HepG2 (cell line): ENCODE results near the gene S100G. TPM values are rescaled to one million over a fixed set of nuclear protein-coding genes. Genes with fewer than 3 reads are reported as not detected.

Experiments
- ATAC-seq: fragments of 200-7000 bp; cut with Tn5 transposase; 3 replicates; pipeline ENCODE4 v1.9.1; 2020; ENCODE audit warnings: mild to moderate bottlenecking, moderate library complexity
- BruUV-seq: library from RNA; stranded (reverse); fragments of 400-500 nt; replicated peaks from 2 replicates; lab custom pipeline; 2021; lab: Mats Ljungman, UMichigan
- CTCF ChIA-PET: fragments of 300-600 bp; formaldehyde crosslinking; extraction: SDS; loops from one replicate; lab custom pipeline; 2021; ENCODE audit warnings: low total read pairs, inconsistent platforms, low intra/inter-chr PET ratio; lab: Yijun Ruan, JAX
- POLR2A ChIA-PET: fragments of 350-600 bp; sonication (Branson Sonifier 250); formaldehyde crosslinking; loops from one replicate; lab custom pipeline; 2020; ENCODE audit warnings: antibody characterized with exemption, inconsistent platforms; lab: Yijun Ruan, JAX
- DNase-seq: peaks from one replicate; pipeline ENCODE4 v3.0.0-alpha.2; 2015; ENCODE audit warnings: low spot score
- FAIRE-seq: peaks from 3 replicates; lab custom pipeline; 2011; peaks lifted over from hg19 to GRCh38; lab: Jason Lieb, UNC
- H2AFZ ChIP-seq: one replicate; pipeline ENCODE4 v1.6.1; 2011; ENCODE audit warnings: low read length, inconsistent platforms
- H3K27ac ChIP-seq: fragments of 300-600 bp; 3 replicates; pipeline ENCODE4 v1.8.0; 2011; ENCODE audit warnings: mixed run types, mild to moderate bottlenecking, mixed read lengths, low read length, inconsistent platforms; ENCODE audit not compliant: insufficient read depth; ENCODE audit errors: extremely low read length
- H3K27me3 ChIP-seq, 2 experiments: fragments of 200-600 bp in 1 of 2; 2 replicates in 1 of 2; 3 replicates in 1 of 2; pipeline versions ENCODE4 v1.6.0 to v1.8.0; 2011; ENCODE audit warnings: low read length in 2 of 2, mild to moderate bottlenecking in 2 of 2, moderate library complexity in 2 of 2, inconsistent platforms in 1 of 2; ENCODE audit not compliant: insufficient read depth in 2 of 2, control insufficient read depth in 1 of 2
- H3K36me3 ChIP-seq, 2 experiments: fragments of 200-600 bp in 1 of 2; replicated peaks in 1 of 2; 2 replicates in 1 of 2; 3 replicates in 1 of 2; pipeline versions ENCODE4 v1.5.1 to v1.8.0; 2011; ENCODE audit warnings: low read length in 2 of 2, inconsistent platforms in 1 of 2; ENCODE audit not compliant: insufficient read depth in 2 of 2, control insufficient read depth in 1 of 2
- H3K4me1 ChIP-seq: 2 replicates; pipeline ENCODE4 v1.5.1; 2012; ENCODE audit warnings: low read length, inconsistent platforms; ENCODE audit not compliant: insufficient read depth
- H3K4me2 ChIP-seq: 2 replicates; pipeline ENCODE4 v1.6.0; 2011; ENCODE audit warnings: low read depth, low read length, inconsistent platforms
- H3K4me3 ChIP-seq, 3 experiments: fragments of 200-600 bp in 1 of 3; sonication (generic), shearing (Covaris generic) in 1 of 3; replicated peaks in 1 of 3; 2 replicates each; pipeline ENCODE4 v1.5.1; 2011 to 2016; ENCODE audit warnings: low read length in 3 of 3, inconsistent platforms in 2 of 3, low read depth in 2 of 3, mild to moderate bottlenecking in 2 of 3, control low read depth in 1 of 3, mixed read lengths in 1 of 3; ENCODE audit not compliant: insufficient read depth in 1 of 3
- H3K79me2 ChIP-seq: one replicate; pipeline ENCODE4 v1.6.1; 2011; ENCODE audit warnings: low read length, inconsistent platforms; ENCODE audit not compliant: insufficient read depth
- H3K9ac ChIP-seq: 2 replicates; pipeline ENCODE4 v1.6.0; 2011; ENCODE audit warnings: mild to moderate bottlenecking, low read depth, low read length, inconsistent platforms; ENCODE audit not compliant: insufficient read depth
- H3K9me3 ChIP-seq: 2 replicates; pipeline ENCODE4 v1.5.1; 2012; ENCODE audit warnings: mild to moderate bottlenecking, low read length
- H4K20me1 ChIP-seq: 2 replicates; pipeline ENCODE4 v1.6.0; 2011; ENCODE audit warnings: inconsistent platforms, mild to moderate bottlenecking, low read length, moderate library complexity; ENCODE audit not compliant: insufficient read depth
- ETS1 ChIP-seq: sonication (generic); formaldehyde crosslinking; IDR thresholded peaks from 2 replicates; pipeline ENCODE4 v1.4.0; 2020; ENCODE audit warnings: missing genetic modification reagents
- FOXC1 ChIP-seq: sonication (generic); formaldehyde crosslinking; IDR thresholded peaks from 2 replicates; pipeline ENCODE4 v1.8.0; 2022; ENCODE audit warnings: mild to moderate bottlenecking, missing genetic modification reagents, borderline replicate concordance
- IKZF1 ChIP-seq: fragments of 450-650 bp; IDR thresholded peaks from 2 replicates; pipeline ENCODE4 v1.7.1; 2016
- JUN ChIP-seq: sonication (generic); formaldehyde crosslinking; IDR thresholded peaks from 2 replicates; pipeline ENCODE4 v1.4.0; 2020; ENCODE audit warnings: mild to moderate bottlenecking, missing genetic modification reagents
- MXD3 ChIP-seq: IDR thresholded peaks from 2 replicates; pipeline ENCODE4 v1.6.1; 2016; ENCODE audit warnings: mild to moderate bottlenecking, missing biosample characterization, missing genetic modification reagents
- NR2F2 ChIP-seq: IDR thresholded peaks from 2 replicates; pipeline ENCODE4 v1.6.1; 2012; ENCODE audit warnings: low read depth, inconsistent platforms, borderline replicate concordance
- SKI ChIP-seq: fragments of 450-650 bp; IDR thresholded peaks from one replicate; pipeline ENCODE4 v1.6.1; 2018; ENCODE audit warnings: mild to moderate bottlenecking; ENCODE audit not compliant: partially characterized antibody
- SP140L ChIP-seq: sonication (generic); formaldehyde crosslinking; IDR thresholded peaks from 2 replicates; pipeline ENCODE4 v1.4.0; 2020; ENCODE audit warnings: missing genetic modification reagents, borderline replicate concordance
- STAT5B ChIP-seq: sonication (generic); formaldehyde crosslinking; IDR thresholded peaks from 2 replicates; pipeline ENCODE4 v1.4.0; 2020; ENCODE audit warnings: missing genetic modification reagents
- TBX2 ChIP-seq: sonication (generic); formaldehyde crosslinking; IDR thresholded peaks from 2 replicates; pipeline ENCODE4 v1.5.0; 2020; ENCODE audit warnings: missing genetic modification reagents, mild to moderate bottlenecking, borderline replicate concordance
- ZNF235 ChIP-seq: sonication (generic); formaldehyde crosslinking; IDR thresholded peaks from 2 replicates; pipeline ENCODE4 v1.8.1; 2023; ENCODE audit warnings: mild to moderate bottlenecking, missing genetic modification reagents, borderline replicate concordance
- ZNF407 ChIP-seq: sonication (generic); formaldehyde crosslinking; IDR thresholded peaks from one replicate; pipeline ENCODE4 v1.5.1; 2020; ENCODE audit warnings: mild to moderate bottlenecking, missing genetic modification reagents; ENCODE audit errors: not compliant biosample characterization
- ZNF639 ChIP-seq: conservative IDR thresholded peaks from 2 replicates; pipeline ENCODE4 v1.6.1; 2018; ENCODE audit warnings: missing genetic modification reagents
- WGBS: methylation state at CpG from one replicate; pipeline ENCODE4 v1.1.6; 2017; ENCODE audit warnings: low lambda C conversion rate; 5-methylcytosine and 5-hydroxymethylcytosine counted together
- in situ Hi-C: cut with HindIII; loops from 2 replicates; pipeline ENCODE4 v1.10.0; 2017; ENCODE audit warnings: low pct_unique_long_range_greater_than_20kb; ENCODE audit not compliant: extremely low pct_ligation_motif_present
- intact Hi-C: fragments of 100-400 bp; cut with micrococcal nuclease; formaldehyde crosslinking; loops from one replicate; pipeline ENCODE4 v1.10.0; 2022; ENCODE audit not compliant: unreplicated experiment
- polyA plus RNA-seq, 8 experiments: library from polyadenylated mRNA; depleted of rRNA in 3 of 8; stranded (reverse) in 7 of 8; unstranded in 1 of 8; fragments of >200 nt; fragmentation: Illumina TruSeq in 4 of 8; extraction: Trizol in 4 of 8; gene quantifications; 2 replicates each; pipeline versions ENCODE4 v1.2.1 to v1.2.3, GENCODE V29; 2011 to 2016; ENCODE audit warnings: low read depth in 4 of 8, missing spikeins in 1 of 8, mixed read lengths in 1 of 8; ENCODE audit not compliant: insufficient read depth in 1 of 8
- total RNA-seq, 5 experiments: library from RNA; depleted of rRNA; stranded (reverse); fragments of >200 nt; fragmentation: Illumina TruSeq; extraction: Trizol; gene quantifications; 2 replicates each; pipeline ENCODE4 v1.2.3, GENCODE V29; 2016; ENCODE audit warnings: low read depth in 1 of 5

The S100G gene
- total and polyA plus RNA-seq, 2 of the 13 experiments (the other 11 are each of a cell fraction or from before 2014, with no cell fraction given), result not detected

- TF ChIP-seq ZNF407 (CRISPR knock-in tag), result no peak
- TF ChIP-seq ZNF235 (CRISPR knock-in tag), result no peak
- TF ChIP-seq FOXC1 (CRISPR knock-in tag), result no peak
Observed at GRCh38 chrX:16638533-16638932, 11.4 kb upstream of the S100G start (continued).

- no peak overlapping the region for H3K4me3 ChIP-seq
- no TSS peak for BruUV-seq
- no peak overlapping the region for H3K9ac ChIP-seq
- H3K4me1 ChIP-seq, result no peaks in the 10 kb centered on the region
- DNase-seq, result no peak
- H3K36me3 ChIP-seq, result peaks cover 1 to 4% of the 10 kb centered on the region in 2 experiments; a peak in 1 of 5 replicates
- no peak overlapping the region for H3K27ac ChIP-seq
- intact Hi-C loops, result no loop called here
- no peak for FAIRE-seq
- ChIA-PET POLR2A (no interaction called here), CTCF (no interaction called here)
- no peak overlapping the region for H3K4me2 ChIP-seq
- in situ Hi-C loops, result no loop called here
- H3K27me3 ChIP-seq, result no peaks in the 10 kb centered on the region
- H3K9me3 ChIP-seq, result no peaks in the 10 kb centered on the region
- 100% methylated on average over 6 of the region's 6 CpGs for WGBS
- no peaks in the 10 kb centered on the region for H3K79me2 ChIP-seq
- no peaks in the 10 kb centered on the region for H4K20me1 ChIP-seq
- no peak for ATAC-seq
- no peak overlapping the region for H2AFZ ChIP-seq
- TF ChIP-seq MXD3 (no peak), TBX2 (CRISPR knock-in tag) (no peak), SP140L (CRISPR knock-in tag) (no peak), JUN (CRISPR knock-in tag) (no peak), ETS1 (CRISPR knock-in tag) (no peak), IKZF1 (no peak), STAT5B (CRISPR knock-in tag) (no peak), NR2F2 (no peak), ZNF639 (CRISPR knock-in tag) (no peak), SKI (no peak)
Observed at GRCh38 chrX:16639966-16640365, 10.0 kb upstream of the S100G start.
